ENCODE data around the gene P2RY6.

DNA sequence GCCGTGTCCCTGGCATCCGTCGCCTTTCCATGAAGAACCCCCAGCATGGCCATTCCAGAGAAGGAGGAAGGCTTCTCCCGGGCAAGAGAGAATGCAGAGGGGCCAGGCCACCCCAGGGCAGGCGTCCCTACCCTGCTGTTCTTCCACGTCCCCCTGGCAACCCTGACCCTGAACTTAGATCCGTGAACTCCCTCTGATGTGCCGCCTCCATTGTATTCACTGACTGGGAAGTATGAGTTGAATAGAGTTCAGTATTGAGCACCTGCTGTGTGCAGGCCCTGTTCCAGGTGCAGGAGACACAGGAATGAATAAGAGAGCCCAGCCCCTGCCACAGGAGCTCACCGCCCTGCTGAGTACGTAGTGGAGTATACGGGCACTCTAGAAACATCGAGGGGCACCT lies 74.9 kb downstream of the P2RY6 start:
- TF ChIP-seq TAF1 (IDR thresholded peaks at IDR 0.05; ENCODE audit: low read depth) (no peak), CREB1 (IDR thresholded peaks at IDR 0.05; ENCODE audit: low read depth) (no peak), EGR1 (IDR thresholded peaks at IDR 0.05) (no peak), RAD21 (IDR thresholded peaks at IDR 0.05; ENCODE audit: low read depth) (peak; percentile 0; the same call in 1 of the 2 replicates), YY1 (IDR thresholded peaks at IDR 0.05; ENCODE audit: low read depth) (no peak)
- TF ChIP-seq, protein P1, sequence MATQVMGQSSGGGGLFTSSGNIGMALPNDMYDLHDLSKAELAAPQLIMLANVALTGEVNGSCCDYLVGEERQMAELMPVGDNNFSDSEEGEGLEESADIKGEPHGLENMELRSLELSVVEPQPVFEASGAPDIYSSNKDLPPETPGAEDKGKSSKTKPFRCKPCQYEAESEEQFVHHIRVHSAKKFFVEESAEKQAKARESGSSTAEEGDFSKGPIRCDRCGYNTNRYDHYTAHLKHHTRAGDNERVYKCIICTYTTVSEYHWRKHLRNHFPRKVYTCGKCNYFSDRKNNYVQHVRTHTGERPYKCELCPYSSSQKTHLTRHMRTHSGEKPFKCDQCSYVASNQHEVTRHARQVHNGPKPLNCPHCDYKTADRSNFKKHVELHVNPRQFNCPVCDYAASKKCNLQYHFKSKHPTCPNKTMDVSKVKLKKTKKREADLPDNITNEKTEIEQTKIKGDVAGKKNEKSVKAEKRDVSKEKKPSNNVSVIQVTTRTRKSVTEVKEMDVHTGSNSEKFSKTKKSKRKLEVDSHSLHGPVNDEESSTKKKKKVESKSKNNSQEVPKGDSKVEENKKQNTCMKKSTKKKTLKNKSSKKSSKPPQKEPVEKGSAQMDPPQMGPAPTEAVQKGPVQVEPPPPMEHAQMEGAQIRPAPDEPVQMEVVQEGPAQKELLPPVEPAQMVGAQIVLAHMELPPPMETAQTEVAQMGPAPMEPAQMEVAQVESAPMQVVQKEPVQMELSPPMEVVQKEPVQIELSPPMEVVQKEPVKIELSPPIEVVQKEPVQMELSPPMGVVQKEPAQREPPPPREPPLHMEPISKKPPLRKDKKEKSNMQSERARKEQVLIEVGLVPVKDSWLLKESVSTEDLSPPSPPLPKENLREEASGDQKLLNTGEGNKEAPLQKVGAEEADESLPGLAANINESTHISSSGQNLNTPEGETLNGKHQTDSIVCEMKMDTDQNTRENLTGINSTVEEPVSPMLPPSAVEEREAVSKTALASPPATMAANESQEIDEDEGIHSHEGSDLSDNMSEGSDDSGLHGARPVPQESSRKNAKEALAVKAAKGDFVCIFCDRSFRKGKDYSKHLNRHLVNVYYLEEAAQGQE (IDR thresholded peaks at IDR 0.05; ENCODE audit: low read depth): no peak

Data from Ishikawa (cell line).